ENCODE results near the gene CSF1. TPM values are rescaled to one million over a fixed set of nuclear protein-coding genes. Genes with fewer than 3 reads are reported as not detected.
"Not testable (repeated sequence)": the region's sequence is repeated elsewhere in the genome, so short reads cannot be mapped to it uniquely, and the experiment has no call there.

The CSF1 gene
- total and polyA plus RNA-seq, 9 donors = 6.3 to 14.1 (median 9.5) TPM

DNA sequence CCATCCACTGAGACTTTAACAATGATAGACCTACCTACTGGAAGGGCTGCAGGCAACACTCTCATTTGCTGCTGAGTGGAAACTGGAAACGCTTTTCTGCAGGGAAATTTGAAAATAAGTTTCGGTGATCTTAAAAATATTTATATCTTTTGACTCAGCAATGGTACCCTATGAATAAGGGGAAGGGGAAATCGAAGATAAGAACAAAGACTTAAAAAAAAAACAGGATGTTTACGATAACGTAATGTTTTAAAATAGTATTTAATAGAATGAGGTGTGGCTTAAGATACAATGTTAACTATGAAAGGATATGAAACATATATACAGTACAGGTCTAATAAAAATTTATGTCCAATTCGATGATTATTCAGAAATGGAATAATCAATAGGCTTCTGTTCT, 34.8 kb upstream of the CSF1 start:
- no CpG with 5 or more reads among the region's 6 CpGs for WGBS (ENCODE audit: insufficient coverage)
- Histone ChIP-seq H3K9me3 (replicated peaks; ENCODE audit: control insufficient read depth, low read depth, low read length) (no peaks in the 10 kb centered on the region), H3K4me1 (ENCODE audit: control insufficient read depth, insufficient read depth, low read length) (peaks cover 22% of the 10 kb centered on the region), H3K4me3 (ENCODE audit: low read length) (no peak overlapping the region), H3K27me3 (ENCODE audit: control insufficient read depth, insufficient read depth, low read length) (peaks cover 5% of the 10 kb centered on the region), H3K27ac (ENCODE audit: low read length) (no peak overlapping the region), H3K36me3 (ENCODE audit: control insufficient read depth, insufficient read depth, low read length) (no peaks in the 10 kb centered on the region)
- DNase-seq = no peak

DNA sequence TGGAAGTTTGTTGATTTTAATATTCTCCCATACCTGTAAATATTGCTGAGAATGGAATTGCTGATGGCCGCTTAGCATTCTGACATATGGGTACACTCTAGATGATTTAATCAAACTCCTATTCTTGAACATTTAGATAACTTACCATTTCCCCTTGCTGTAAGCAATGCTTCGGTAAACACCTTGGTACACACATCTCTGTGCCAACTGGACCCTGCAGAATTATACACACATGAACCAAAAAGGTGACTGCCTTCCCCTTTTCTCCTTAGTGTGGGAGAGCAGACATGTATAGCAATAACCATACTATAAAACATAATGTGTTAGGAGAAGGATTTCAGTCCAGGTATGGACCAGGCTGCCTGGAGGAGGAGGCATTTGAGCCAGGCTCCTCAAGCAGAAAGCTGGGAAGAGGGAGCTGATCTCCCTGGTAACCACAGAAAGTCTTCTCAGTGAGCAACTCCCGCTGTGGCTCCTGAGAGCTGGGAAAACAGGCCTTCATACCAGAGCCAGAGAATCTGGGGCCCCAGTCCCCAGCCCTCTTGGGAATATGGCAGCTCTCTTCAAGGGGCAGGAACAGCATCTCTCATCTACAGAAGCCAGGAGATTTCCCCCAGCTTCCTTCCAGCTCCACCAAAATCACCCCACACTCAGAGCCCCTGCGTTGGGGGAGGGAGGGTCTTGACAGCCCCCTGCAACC, 33.9 kb upstream of the CSF1 start:
- H3K9me3 ChIP-seq (replicated peaks; ENCODE audit: control insufficient read depth, low read depth, low read length) = no peaks in the 10 kb centered on the region
- H3K4me1 ChIP-seq (ENCODE audit: control insufficient read depth, insufficient read depth, low read length) = peaks cover 28% of the 10 kb centered on the region
- 40% methylated on average over 1 of the region's 4 CpGs for WGBS (ENCODE audit: insufficient coverage)
- no peak overlapping the region for H3K4me3 ChIP-seq (ENCODE audit: low read length)
- peaks cover 5% of the 10 kb centered on the region for H3K27me3 ChIP-seq (ENCODE audit: control insufficient read depth, insufficient read depth, low read length)
- no peaks in the 10 kb centered on the region for H3K36me3 ChIP-seq (ENCODE audit: control insufficient read depth, insufficient read depth, low read length)
- peak overlapping the region; percentile 89 for H3K27ac ChIP-seq (ENCODE audit: low read length)
- peak; percentile 55 for DNase-seq

DNA sequence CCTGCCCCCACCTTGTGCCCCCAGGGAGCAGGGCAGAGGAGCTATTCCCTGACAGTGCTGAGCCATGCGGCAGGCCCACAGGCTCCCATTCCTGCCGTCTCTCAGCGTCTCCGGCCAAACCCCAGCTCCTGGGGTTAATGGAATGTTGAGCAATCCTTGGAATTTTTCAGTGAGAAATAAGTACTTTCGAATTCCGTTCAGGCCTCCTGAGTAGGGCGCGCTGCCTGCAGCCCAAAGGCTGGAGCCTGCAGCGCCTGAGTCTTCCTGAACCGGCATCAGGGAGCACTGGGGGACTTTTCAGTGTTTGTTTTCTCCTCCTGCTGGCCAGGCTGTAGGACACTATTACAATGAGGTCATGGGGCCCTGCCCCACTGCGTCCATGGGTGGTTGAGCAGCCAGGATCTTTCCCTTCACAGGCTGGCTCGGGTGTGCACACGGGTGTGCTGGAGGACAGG, 33.3 kb upstream of the CSF1 start:
- peak; percentile 95 for DNase-seq
- Histone ChIP-seq H3K4me3 (ENCODE audit: low read length) (no peak overlapping the region), H3K27me3 (ENCODE audit: control insufficient read depth, insufficient read depth, low read length) (peaks cover 5% of the 10 kb centered on the region), H3K4me1 (ENCODE audit: control insufficient read depth, insufficient read depth, low read length) (peaks cover 32% of the 10 kb centered on the region), H3K27ac (ENCODE audit: low read length) (peak overlapping the region; percentile 89), H3K9me3 (replicated peaks; ENCODE audit: control insufficient read depth, low read depth, low read length) (no peaks in the 10 kb centered on the region), H3K36me3 (ENCODE audit: control insufficient read depth, insufficient read depth, low read length) (no peaks in the 10 kb centered on the region)
- WGBS (ENCODE audit: insufficient coverage) = 18% methylated on average over 11 of the region's 13 CpGs

GRCh38 chr1:109877776-109878175, 32.9 kb upstream of the CSF1 start:
- no peak overlapping the region for H3K4me3 ChIP-seq (ENCODE audit: low read length)

GRCh38 chr1:109878531-109879104, 32.0 kb upstream of the CSF1 start:
- Histone ChIP-seq H3K27ac (ENCODE audit: low read length) (peak overlapping the region; percentile 66), H3K4me3 (ENCODE audit: low read length) (no peak overlapping the region), H3K4me1 (ENCODE audit: control insufficient read depth, insufficient read depth, low read length) (peaks cover 45% of the 10 kb centered on the region), H3K9me3 (replicated peaks; ENCODE audit: control insufficient read depth, low read depth, low read length) (no peaks in the 10 kb centered on the region), H3K27me3 (ENCODE audit: control insufficient read depth, insufficient read depth, low read length) (peaks cover under 1% of the 10 kb centered on the region), H3K36me3 (ENCODE audit: control insufficient read depth, insufficient read depth, low read length) (no peaks in the 10 kb centered on the region)
- no peak for DNase-seq
- 62% methylated on average over 6 of the region's 8 CpGs for WGBS (ENCODE audit: insufficient coverage)

More at GRCh38 chr1:109877776-109878175, 32.9 kb upstream of the CSF1 start:
- Histone ChIP-seq H3K27ac (ENCODE audit: low read length) (peak overlapping the region; percentile 89), H3K9me3 (replicated peaks; ENCODE audit: control insufficient read depth, low read depth, low read length) (no peaks in the 10 kb centered on the region), H3K36me3 (ENCODE audit: control insufficient read depth, insufficient read depth, low read length) (no peaks in the 10 kb centered on the region), H3K27me3 (ENCODE audit: control insufficient read depth, insufficient read depth, low read length) (peaks cover 4% of the 10 kb centered on the region), H3K4me1 (ENCODE audit: control insufficient read depth, insufficient read depth, low read length) (peaks cover 37% of the 10 kb centered on the region)
- WGBS (ENCODE audit: insufficient coverage) = 38% methylated on average over 2 of the region's 3 CpGs
- DNase-seq = no peak

- not testable (repeated sequence) for DNase-seq; H3K27me3 ChIP-seq (ENCODE audit: control insufficient read depth, insufficient read depth, low read length); H3K4me3 ChIP-seq (ENCODE audit: low read length); H3K9me3 ChIP-seq (replicated peaks; ENCODE audit: control insufficient read depth, low read depth, low read length); H3K36me3 ChIP-seq (ENCODE audit: control insufficient read depth, insufficient read depth, low read length)
- Histone ChIP-seq H3K4me1 (ENCODE audit: control insufficient read depth, insufficient read depth, low read length) (peaks cover 51% of the 10 kb centered on the region), H3K27ac (ENCODE audit: low read length) (peak overlapping the region; percentile 66)
- 92% methylated on average over 2 of the region's 6 CpGs for WGBS (ENCODE audit: insufficient coverage)
Observed at GRCh38 chr1:109879371-109879770, 31.3 kb upstream of the CSF1 start.

DNA sequence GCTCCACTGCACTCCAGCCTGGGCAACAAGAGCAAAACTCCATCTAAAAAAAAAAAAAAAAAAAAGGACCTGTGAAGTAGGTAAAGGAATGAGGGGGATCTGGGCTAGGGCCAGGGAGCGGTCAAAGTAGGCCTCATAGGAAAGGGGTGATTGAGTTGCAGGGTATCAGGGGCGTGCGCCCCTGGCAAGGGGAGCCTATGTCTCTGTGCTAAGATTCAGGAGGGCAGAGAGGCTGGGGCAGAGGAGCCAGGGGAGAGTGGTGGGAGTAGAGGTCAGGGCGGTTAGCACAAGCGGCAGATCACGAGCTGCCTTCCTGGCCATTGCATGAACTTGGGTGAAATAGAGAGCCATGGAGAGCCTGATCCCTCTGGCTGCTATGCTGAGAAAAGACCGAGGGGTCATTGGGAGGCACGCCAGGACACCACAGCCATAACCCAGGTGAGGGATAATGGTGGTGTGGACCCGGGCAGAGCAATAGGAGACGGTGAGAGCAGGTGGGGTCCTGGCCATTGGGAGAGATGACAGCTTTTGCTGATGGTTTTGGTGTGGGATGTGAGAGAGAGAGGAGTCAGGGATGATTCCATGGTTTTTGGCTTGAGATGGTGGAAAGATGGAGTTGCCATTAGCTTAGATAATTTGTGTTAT, 30.6 kb upstream of the CSF1 start:
- 85% methylated on average over 10 of the region's 10 CpGs for WGBS (ENCODE audit: insufficient coverage)
- Histone ChIP-seq H3K27me3 (ENCODE audit: control insufficient read depth, insufficient read depth, low read length) (peaks cover 3% of the 10 kb centered on the region), H3K4me3 (ENCODE audit: low read length) (no peak overlapping the region), H3K4me1 (ENCODE audit: control insufficient read depth, insufficient read depth, low read length) (peaks cover 56% of the 10 kb centered on the region), H3K9me3 (replicated peaks; ENCODE audit: control insufficient read depth, low read depth, low read length) (no peaks in the 10 kb centered on the region), H3K36me3 (ENCODE audit: control insufficient read depth, insufficient read depth, low read length) (no peaks in the 10 kb centered on the region), H3K27ac (ENCODE audit: low read length) (no peak overlapping the region)
- DNase-seq = no peak

DNA sequence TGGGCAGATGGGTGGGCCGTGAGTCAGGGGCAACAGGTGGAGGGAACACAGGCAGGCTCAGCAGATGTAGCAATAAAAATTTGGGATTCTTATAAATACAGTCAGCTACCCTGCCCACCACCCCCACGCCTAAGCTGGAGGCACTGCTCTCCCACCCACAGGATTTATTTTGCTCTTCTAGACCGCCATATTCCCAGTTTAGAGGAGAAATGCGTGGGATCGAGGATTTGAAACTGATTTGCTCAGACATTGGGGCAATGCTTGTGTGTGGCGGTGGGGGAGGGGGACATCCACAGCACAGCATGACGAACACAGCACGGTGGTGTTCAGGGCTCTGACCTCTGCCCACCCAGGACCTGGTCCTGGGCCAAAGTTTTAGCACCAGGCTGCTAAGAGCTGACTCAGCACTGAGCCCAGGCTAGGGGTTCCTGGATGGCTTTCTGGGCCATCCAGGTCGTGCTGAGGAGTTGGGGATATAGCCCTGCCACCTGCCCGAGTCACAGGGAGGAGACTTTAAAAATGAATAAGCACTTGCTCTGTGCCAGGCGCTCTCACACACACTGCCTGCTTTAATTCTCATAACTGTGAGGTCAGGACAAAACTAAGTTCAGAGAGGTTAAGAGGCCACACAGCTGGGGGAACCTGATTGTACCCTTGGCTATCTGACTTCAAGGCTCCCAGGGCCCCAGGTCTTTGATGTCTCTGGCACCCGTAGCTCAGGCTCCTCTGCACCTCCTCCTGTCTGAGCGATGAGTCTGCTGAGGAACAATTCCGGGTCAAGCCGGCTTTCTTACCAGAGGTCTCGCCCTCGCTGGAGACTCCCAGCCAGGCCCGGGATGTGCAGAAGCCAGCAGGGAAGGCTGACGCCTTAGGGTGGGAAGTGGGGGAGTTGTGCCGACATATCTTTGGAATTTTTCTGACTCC, 29.4 kb upstream of the CSF1 start:
- Histone ChIP-seq H3K9me3 (replicated peaks; ENCODE audit: control insufficient read depth, low read depth, low read length) (no peaks in the 10 kb centered on the region), H3K36me3 (ENCODE audit: control insufficient read depth, insufficient read depth, low read length) (no peaks in the 10 kb centered on the region), H3K27me3 (ENCODE audit: control insufficient read depth, insufficient read depth, low read length) (peaks cover 3% of the 10 kb centered on the region), H3K4me1 (ENCODE audit: control insufficient read depth, insufficient read depth, low read length) (peaks cover 66% of the 10 kb centered on the region), H3K4me3 (ENCODE audit: low read length) (no peak overlapping the region), H3K27ac (ENCODE audit: low read length) (no peak overlapping the region)
- 65% methylated on average over 16 of the region's 20 CpGs for WGBS (ENCODE audit: insufficient coverage)
- no peak for DNase-seq

DNA sequence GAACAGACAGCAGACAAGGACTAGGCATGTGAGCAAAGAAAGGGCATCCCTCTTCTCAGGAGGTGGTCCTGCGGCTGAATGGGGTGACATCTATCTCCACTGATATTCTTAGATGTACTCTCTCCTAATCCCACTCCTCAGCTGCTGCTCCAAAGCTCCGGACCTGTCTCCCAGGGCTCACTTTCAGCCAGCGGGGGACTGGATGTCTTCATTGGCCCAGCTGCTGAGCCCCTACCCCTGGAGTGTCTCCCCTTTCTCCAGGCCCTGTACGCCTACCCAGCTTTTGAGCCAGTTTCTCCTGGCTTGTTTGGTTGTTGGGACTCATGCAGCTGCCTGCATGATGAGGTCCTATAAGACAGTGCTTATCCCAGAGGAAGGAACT, 28.8 kb upstream of the CSF1 start:
- H3K36me3 ChIP-seq (ENCODE audit: control insufficient read depth, insufficient read depth, low read length) = no peaks in the 10 kb centered on the region
- H3K9me3 ChIP-seq (replicated peaks; ENCODE audit: control insufficient read depth, low read depth, low read length) = no peaks in the 10 kb centered on the region
- WGBS (ENCODE audit: insufficient coverage) = 69% methylated on average over 2 of the region's 4 CpGs
- no peak overlapping the region for H3K27ac ChIP-seq (ENCODE audit: low read length)
- H3K27me3 ChIP-seq (ENCODE audit: control insufficient read depth, insufficient read depth, low read length) = peaks cover 7% of the 10 kb centered on the region
- H3K4me3 ChIP-seq (ENCODE audit: low read length) = no peak overlapping the region
- H3K4me1 ChIP-seq (ENCODE audit: control insufficient read depth, insufficient read depth, low read length) = peaks cover 68% of the 10 kb centered on the region
- no peak for DNase-seq
